ENCODE measurements around the gene P2RX7. TPM values are rescaled to one million over a fixed set of nuclear protein-coding genes. Genes with fewer than 3 reads are reported as not detected.

P2RX7 gene
- total and polyA plus RNA-seq, 9 of the 15 experiments (the other 6 are each of a cell fraction or from before 2014, with no cell fraction given): 0.04 to 0.65 (median 0.30) TPM

- TF ChIP-seq ZBTB40 (IDR thresholded peaks at IDR 0.05) (no peak), ZBTB40 (CRISPR knock-in tag; IDR thresholded peaks at IDR 0.05) (no peak), ETV1 (tag; conservative IDR thresholded peaks at IDR 0.05; ENCODE audit: low read depth) (peak; percentile 76), TAF7 (tag; IDR thresholded peaks at IDR 0.05) (no peak), TRIM25 (IDR thresholded peaks at IDR 0.05; ENCODE audit: borderline replicate concordance) (no peak), ZNF124 (CRISPR knock-in tag; IDR thresholded peaks at IDR 0.05) (no peak), SNRNP70 (optimal IDR thresholded peaks at IDR 0.05; ENCODE audit: low read depth, low read length) (no peak), ZNF830 (CRISPR knock-in tag; IDR thresholded peaks at IDR 0.05) (no peak), DIDO1 (tag; IDR thresholded peaks at IDR 0.05; ENCODE audit: low read depth) (no peak), NCOA2 (IDR thresholded peaks at IDR 0.05; ENCODE audit: partially characterized antibody in 2 of 2) (no peak), RAD21 (CRISPR knock-in tag; conservative IDR thresholded peaks at IDR 0.05 in 1 of 2, IDR thresholded peaks at IDR 0.05 in 1 of 2) (peak; percentile 75 to 77), KLF10 (CRISPR knock-in tag; IDR thresholded peaks at IDR 0.05) (no peak), MYC (IDR thresholded peaks at IDR 0.05; ENCODE audit: low read depth, low read length) (peak; percentile 74), MYC (CRISPR knock-in tag; IDR thresholded peaks at IDR 0.05; ENCODE audit: borderline replicate concordance, low read depth) (no peak), HOMEZ (CRISPR knock-in tag; IDR thresholded peaks at IDR 0.05) (no peak)
Observed at GRCh38 chr12:121209624-121210572, 77.2 kb downstream of the P2RX7 start, which contains the start of gene P2RX4 (continued).
